Measurements from ENCODE around the gene ZNF641. TPM values are rescaled to one million over a fixed set of nuclear protein-coding genes. Genes with fewer than 3 reads are reported as not detected.
"Not testable (repeated sequence)": the region's sequence is repeated elsewhere in the genome, so short reads cannot be mapped to it uniquely, and the experiment has no call there.

Gene ZNF641
- total RNA-seq, 1 donor from 2014 or later, result 17.3 TPM

DNA sequence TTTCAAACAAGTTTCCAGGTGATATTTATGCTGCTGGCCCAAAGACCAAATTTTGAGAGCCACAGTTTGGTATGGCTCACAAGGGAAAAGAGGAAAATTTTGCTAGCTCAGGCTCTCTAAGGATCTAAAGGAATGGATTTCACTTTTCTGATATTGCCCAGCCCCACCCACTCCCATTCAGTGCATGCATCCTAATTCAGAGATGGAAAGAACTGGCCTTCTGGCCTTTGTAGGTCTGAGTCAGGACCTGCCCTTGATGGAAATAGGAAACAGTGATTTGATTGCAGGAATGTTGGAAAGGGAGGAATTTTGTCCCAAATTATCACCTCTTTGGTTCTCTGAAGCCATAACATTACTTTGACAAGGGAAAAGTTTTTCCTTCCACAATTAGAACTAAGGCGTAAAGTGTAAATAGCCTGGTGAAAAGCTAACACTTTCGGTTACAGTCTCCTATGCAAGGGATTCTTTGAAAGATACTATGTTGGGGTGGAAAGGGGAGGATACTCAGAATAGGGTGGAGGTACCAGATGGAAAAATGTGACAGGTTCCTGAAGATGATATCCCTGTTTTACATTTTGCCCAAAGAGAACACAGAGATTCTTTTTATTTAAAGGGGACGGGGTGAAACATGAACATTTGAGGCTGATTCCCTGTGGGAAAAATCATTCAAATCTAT is 11.1 kb downstream of the ZNF641 start:
- intact Hi-C loops (cut with DNase I), result no loop called here
- DNase-seq (ENCODE audit: missing footprints) (no peak), ATAC-seq (no peak)

DNA sequence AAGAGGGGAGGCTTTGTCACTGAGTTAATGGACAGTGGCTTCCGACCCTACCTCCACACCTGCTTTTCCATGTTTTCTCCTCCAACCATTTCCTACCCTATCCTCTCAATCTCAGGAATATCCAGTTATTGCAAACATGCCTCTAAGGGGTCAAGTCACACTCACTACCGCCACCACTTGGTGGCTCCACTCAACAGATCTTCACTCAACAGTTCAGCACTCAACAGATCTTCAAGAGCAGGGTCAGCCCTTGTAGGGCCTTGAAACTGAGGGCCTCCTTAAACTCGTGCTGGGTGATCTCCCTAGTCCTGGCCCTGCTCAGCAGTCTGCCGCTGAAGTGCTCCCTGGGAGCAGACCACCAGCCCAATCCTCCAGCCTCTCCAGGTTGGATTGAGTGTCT is 14.2 kb downstream of the ZNF641 start:
- no peak for DNase-seq (ENCODE audit: missing footprints)
- intact Hi-C loops (cut with DNase I), result no loop called here
- no peak for ATAC-seq

DNA sequence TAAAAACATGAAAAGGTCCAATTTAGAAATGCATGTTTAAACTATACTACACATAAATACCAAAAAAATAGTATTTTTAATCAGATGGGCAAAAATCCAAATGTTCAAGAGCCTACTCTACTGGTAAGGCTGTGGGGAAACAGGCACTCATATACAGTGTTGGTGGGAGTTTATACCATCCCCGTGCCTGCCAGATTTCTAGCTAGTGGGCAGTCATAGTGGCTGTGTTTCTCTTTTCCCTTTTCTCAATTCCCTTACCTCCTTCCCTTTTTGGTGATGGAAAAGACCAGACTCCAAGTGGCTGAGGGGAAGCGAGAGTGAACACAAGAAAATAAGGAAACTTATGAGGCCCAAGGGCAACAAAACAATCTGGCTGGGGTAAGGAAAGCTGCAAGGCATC is 14.7 kb downstream of the ZNF641 start:
- ATAC-seq, result peak; percentile 34
- intact Hi-C loops (cut with DNase I), result no loop called here
- DNase-seq (ENCODE audit: missing footprints), result no peak

DNA sequence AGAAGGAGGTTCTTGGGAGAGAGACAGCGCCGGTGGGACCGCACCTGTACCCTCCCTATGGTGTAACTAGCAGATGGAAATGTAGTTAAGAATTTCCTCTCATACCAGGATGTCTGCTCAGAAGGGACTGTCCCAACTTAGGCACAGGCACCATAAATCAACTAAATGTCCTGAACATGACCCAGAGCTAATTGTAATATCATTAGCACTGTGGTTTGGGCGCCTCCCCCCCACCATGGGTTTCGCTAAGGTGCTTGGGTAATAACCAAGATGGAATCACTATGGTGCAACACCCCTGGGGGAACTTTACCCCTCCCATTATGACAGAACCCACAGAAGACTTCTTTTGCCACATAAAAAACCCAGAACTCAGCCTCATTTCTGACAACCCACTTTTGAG is 15.9 kb downstream of the ZNF641 start:
- ATAC-seq (no peak), DNase-seq (ENCODE audit: missing footprints) (no peak)
- intact Hi-C loops (cut with DNase I), result no loop called here

DNA sequence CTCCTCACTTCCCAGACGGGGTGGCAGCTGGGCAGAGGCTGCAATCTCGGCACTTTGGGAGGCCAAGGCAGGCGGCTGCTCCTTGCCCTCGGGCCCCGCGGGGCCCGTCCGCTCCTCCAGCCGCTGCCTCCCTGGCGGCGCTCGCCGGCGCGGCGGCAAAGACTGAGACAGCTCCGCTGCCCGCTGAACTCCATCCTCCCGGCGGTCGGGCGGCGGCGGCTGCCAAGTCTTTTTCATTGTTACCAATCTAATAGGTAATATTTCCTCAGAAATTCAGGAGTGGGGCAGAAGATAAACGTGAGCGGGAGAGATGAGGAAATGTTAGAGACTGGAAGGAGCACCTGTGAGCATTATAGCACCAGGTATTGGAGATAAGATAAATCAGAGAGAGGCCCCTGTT is 17.0 kb downstream of the ZNF641 start:
- intact Hi-C loops (cut with DNase I); DNase-seq (ENCODE audit: missing footprints); ATAC-seq: not testable (repeated sequence)

DNA sequence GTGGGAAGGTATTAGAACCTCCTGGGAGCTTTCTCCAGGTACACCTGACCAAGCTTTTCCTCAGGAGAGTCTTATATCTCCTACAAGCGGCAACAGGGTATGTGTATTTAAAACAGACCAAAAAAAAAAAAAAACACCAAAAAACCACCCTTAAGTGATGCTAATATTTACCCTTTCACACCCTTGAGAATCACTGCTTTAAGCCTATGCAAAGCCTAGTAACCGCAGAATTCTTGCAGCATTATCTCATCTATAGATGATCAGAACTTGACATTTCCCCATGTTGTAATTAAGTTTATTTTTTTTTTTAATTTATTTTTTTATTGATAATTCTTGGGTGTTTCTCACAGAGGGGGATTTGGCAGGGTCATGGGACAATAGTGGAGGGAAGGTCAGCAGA is 19.3 kb downstream of the ZNF641 start:
- ATAC-seq (no peak), DNase-seq (ENCODE audit: missing footprints) (no peak)
- intact Hi-C loops (cut with DNase I), result no loop called here

DNA sequence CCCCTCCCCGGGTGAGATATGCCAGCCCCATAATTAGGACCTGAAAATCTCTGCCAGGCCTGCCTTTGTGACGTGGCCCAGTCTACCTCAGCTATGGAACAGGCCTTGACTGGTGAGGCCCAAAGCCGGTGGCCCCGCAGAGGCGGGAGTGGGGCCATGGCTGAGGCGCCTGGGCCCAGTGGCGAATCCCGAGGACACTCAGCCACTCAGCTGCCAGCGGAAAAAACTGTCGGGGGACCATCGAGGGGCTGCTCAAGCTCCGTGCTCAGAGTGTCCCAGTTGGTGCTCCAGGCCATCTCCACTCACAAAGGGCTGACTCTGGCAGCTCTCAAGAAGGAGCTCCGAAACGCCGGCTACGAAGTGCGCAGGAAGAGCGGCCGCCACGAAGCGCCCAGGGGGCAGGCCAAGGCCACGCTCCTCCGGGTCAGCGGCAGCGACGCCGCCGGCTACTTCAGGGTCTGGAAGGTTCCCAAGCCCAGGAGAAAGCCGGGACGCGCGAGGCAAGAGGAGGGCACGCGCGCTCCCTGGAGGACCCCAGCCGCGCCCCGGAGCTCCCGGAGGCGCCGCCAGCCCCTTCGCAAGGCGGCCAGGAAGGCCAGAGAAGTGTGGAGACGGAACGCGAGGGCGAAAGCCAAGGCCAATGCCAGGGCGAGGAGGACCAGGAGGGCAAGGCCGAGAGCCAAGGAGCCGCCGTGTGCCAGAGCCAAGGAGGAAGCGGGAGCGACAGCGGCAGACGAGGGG is 21.4 kb downstream of the ZNF641 start:
- intact Hi-C loops (cut with DNase I), result no loop called here
- ATAC-seq (no peak), DNase-seq (ENCODE audit: missing footprints) (no peak)

DNA sequence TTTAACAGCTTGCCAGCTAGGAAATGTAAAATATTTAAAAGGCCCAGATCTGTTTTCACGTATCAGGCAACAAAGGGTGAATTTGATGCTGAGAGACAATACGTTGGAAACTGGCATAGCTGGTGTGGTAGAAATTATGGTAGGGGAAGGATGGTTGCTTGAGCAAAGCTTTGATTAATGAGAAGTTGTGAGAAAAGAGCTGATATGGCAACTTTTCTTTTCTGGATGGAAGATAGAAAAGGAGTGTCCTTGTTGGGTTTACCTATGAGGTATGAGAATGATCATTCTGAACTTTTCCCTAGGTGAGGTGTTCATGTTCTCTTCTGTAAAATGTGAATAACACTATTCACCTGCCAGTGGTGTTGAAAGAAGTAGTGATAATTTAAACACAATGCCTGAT is 34.2 kb downstream of the ZNF641 start:
- intact Hi-C loops (cut with DNase I), result no loop called here
- ATAC-seq (no peak), DNase-seq (ENCODE audit: missing footprints) (no peak)

DNA sequence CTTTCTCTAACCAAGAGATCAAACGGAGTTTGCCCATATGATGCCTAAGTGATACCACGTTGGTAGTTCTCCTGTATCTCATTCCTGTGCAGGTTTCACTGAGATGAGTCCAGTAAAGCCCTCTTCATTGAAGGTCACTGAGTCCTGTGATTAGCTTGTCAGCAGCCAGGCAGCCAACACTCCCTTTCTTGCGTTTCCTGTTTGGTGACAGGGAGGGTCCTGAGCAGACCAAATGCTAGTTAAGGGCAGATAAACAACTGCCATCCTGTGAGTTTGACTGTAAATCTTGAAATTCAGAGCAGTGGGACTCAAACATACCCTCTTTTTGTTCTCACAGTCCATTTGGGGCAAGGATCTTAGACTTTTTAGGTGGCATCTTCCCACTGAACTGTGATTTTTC is 39.4 kb downstream of the ZNF641 start:
- intact Hi-C loops (cut with DNase I), result no loop called here
- ATAC-seq (no peak), DNase-seq (ENCODE audit: missing footprints) (no peak)

DNA sequence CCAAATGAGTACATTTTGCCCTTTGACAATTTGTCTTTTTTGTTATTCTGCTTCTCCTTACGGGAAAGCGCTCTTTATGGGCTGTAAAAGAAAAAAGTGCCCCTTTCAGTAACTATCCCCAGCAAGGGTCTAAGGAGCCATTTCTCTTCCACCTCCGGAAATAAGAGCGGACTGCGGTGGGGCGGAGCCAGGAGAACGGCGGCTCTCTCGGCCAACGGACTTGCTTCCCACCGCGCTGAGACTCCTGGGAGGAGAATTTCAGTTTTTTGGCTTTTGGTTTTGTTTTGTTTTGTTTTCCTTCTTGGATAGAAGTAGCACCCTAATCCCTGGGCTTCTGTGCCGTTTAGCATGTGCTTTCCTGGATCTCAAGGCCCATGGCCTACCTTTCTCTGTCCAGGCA is 43.5 kb downstream of the ZNF641 start:
- intact Hi-C loops (cut with DNase I), result no loop called here
- ATAC-seq (no peak), DNase-seq (ENCODE audit: missing footprints) (peak; percentile 33)

DNA sequence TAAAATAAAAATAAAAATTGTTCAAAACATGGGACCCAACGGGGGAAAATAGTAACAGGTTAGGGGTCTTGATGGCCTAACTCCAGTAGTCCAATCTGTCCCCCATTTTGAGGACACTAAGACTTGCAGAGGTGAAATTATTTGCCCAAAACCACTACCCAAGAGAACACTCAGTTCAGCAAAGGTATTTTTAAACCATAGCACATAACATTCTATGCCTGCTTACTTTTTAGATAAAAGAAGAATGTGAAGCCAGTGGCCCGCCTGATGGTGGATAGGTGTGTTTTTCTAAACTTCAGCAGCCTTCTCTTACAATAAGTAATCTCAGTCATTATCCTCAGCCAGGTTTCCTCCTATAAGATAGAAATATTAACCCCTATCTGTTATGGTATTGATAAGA is 45.5 kb downstream of the ZNF641 start:
- ATAC-seq (no peak), DNase-seq (ENCODE audit: missing footprints) (no peak)
- intact Hi-C loops (cut with DNase I), result no loop called here

DNA sequence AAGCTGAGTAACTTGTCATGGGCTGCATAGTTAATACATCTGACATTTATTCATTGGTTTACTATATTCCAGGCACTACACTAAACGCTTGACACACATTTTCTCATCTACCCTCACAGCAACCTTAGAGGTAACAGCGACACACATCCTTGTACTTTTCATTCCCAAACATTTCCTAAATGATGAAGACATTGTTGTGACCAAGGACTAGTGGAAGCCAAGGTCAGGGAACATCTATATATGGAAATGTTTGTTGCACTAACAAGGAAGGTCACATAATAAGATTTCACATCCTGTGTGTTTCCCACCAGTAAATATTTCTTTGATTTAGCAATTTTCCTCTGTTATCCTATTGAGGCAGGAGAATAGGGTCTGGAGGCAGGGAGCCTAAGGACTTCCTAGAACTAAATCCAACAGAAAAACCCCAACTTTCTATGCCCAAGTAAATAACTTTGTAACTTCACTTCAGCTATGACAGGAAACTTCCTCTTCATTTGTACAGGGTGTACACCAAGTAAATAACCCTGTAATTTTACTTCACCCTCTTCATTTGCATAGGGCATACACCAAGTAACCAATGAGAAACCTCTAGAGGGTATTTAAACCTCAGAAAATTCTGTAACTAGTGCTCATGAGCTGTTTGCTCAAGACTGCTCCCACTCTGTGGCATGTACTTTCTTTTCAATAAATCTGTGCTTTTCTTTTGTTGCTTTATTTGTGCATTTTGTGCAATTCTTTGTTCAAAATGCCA is 48.4 kb downstream of the ZNF641 start:
- DNase-seq (ENCODE audit: missing footprints), result no peak
- intact Hi-C loops (cut with DNase I), result no loop called here
- ATAC-seq, result no peak

DNA sequence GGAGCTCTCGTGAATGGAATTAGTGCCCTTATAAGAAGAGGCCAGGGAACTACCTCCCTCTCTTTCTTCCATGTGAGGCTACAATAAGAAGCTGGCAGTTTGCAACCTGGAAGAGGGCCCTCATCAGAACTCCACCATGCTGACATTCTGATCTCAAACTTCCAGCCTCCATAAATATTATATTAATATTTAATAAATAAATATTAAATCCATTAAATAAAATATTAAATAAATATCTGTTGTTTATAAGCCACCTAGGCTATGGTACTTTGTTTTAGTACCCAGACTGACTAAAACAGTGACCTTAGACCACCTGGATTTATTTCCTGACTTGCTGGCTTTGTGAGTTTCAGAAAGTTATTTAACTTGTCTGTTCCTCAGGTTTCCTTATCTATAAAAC is 49.9 kb downstream of the ZNF641 start:
- no peak for ATAC-seq
- intact Hi-C loops (cut with DNase I), result no loop called here

DNA sequence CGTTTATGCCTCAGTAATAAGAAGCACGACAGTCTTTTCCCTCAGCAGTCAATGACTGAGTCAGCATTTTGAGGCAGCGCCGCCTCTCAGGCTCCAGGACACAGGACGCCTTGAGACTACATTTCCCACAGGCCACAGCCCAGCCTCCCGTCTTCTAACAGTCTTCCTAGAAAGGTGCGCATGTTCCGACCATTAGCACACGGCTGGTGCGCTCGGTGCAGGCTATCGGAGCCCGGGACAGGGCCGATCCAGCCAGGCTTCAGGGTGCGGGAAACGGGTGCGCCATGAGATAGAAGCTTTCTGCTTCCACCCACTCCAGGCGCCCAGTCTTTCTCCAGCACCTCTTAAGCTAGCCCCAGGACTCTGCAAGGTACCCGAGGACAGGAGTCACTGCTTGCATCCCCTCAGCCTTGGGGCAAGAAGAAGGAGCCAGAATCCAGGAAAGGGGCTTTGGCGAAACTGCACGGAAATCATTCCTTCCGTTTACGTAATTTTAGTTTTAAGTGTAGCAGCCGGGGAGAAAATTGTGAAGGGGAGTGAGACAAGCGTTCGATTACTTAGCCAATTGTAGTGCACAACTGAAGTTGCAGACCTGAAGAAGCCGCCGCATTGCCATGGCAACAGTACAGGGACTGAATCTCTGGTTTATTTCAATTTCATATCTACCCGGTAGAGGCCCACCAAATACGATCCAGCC is 54.0 kb downstream of the ZNF641 start:
- intact Hi-C loops (cut with DNase I), result loop anchor here (2.0 to 5.0 kb wide), 2 partner anchors 54 to 99 kb away; partner anchors contain the start of gene ZNF641
- ATAC-seq, result peak; percentile 98

More for the DNA sequence above, 49.9 kb downstream of the ZNF641 start:
- no peak for DNase-seq (ENCODE audit: missing footprints)

DNA sequence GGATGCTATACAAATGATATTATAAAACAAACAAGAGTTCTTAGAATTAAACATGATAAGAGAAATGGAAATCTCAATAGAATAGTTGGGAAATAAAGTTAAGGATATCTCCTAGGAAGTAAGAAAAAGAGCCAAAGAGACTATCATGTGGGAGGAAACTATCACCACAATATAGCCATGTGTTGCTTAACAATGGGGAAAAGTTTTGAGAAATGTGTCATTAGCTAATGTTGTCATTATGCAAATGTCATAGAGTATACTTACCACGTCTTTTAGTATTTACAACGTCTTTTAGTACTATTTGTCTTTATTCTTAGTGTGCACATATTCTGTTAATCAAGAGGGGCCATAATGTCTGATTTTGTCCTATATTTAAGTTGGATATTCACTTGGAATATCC is 58.7 kb downstream of the ZNF641 start:
- intact Hi-C loops (cut with DNase I), result no loop called here
- ATAC-seq, result no peak
- no peak for DNase-seq (ENCODE audit: missing footprints)

More for the DNA sequence above, 54.0 kb downstream of the ZNF641 start:
- peak; percentile 90 for DNase-seq (ENCODE audit: missing footprints)

DNA sequence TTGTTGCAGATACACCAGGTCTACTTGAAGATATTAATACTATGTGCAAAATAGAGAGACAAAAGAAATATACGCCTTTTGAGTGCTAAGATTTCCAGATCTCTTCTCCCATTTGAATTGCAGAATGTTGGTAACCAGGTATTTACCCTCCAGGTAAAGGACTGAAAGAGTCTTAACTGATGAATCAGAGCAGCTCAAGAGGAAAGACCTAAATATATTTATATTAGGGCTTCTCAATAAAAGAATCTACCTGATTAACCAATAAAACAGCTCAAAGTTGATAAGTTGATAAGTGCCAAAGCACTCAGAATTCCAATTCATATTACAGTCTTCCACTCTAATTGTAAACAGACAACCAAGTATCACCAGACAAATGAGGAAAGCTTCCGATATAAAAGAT is 59.2 kb downstream of the ZNF641 start:
- intact Hi-C loops (cut with DNase I), result no loop called here
- DNase-seq (ENCODE audit: missing footprints) (no peak), ATAC-seq (no peak)

DNA sequence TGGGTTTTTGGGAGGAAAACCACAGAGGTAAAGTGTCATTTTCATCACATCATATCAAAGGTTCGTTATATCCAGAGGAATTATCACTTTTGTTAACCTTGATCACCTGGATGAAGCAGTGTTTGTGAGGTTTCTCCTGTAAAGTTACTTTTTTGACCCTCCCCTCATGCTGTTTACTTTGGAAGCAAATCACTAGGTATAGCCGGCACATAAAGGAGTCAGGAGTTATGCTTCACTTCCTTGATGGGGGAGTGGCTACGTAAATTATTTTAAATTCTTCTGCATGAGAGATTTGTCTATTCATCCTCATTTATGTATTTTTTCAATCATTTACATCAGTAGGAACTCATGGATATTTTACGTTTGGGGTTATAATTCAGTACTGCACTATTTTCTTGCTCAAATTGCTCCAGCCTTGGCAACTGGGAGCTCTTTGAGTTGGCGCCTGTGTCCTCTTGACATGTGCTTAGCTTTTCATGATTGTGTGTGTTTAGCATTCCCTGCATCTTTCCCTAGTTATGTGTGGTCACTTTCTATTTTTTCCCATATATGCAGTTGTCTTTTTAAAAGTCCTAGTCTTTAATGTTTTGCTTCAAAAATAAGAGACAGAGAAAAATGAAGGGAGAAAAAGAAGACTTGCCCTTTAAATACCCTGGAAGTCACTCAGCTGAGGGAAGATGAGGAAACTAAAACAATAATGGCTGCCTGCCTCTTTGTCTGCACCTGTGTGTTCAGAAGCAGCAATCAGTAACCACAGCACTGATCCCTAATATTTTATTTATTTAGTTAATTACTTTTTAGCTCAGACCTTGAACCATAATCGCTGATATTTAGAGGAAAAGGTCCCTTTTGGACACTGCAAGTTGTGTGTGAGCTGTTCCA is 62.1 kb downstream of the ZNF641 start:
- intact Hi-C loops (cut with DNase I), result no loop called here
- ATAC-seq, result no peak
- no peak for DNase-seq (ENCODE audit: missing footprints)
